ENCODE measurements around the gene EIF5.

EIF5 gene

GRCh38 chr14:103316721-103317121 is 17.3 kb upstream of the EIF5 start:
- Mint-ChIP-seq H3K4me1 (no peaks in the 10 kb centered on the region), H3K4me3 (no peak overlapping the region), H3K27me3 (peaks cover 35 to 48% of the 10 kb centered on the region in 2 donors), H3K27ac (no peak overlapping the region), H3K9me3 (no peaks in the 10 kb centered on the region), H3K36me3 (no peaks in the 10 kb centered on the region)
- ATAC-seq (replicated peaks) (no peak), DNase-seq (no peak)

GRCh38 chr14:103317251-103317650 is 16.8 kb upstream of the EIF5 start:
- ATAC-seq (replicated peaks) (no peak), DNase-seq (no peak)
- H3K4me3 Mint-ChIP-seq = no peak overlapping the region
- no peaks in the 10 kb centered on the region for H3K9me3 Mint-ChIP-seq
- H3K27me3 Mint-ChIP-seq = peaks cover 32 to 46% of the 10 kb centered on the region in 2 donors
- H3K27ac Mint-ChIP-seq = no peak overlapping the region
- no peaks in the 10 kb centered on the region for H3K36me3 Mint-ChIP-seq
- H3K4me1 Mint-ChIP-seq = no peaks in the 10 kb centered on the region

DNA sequence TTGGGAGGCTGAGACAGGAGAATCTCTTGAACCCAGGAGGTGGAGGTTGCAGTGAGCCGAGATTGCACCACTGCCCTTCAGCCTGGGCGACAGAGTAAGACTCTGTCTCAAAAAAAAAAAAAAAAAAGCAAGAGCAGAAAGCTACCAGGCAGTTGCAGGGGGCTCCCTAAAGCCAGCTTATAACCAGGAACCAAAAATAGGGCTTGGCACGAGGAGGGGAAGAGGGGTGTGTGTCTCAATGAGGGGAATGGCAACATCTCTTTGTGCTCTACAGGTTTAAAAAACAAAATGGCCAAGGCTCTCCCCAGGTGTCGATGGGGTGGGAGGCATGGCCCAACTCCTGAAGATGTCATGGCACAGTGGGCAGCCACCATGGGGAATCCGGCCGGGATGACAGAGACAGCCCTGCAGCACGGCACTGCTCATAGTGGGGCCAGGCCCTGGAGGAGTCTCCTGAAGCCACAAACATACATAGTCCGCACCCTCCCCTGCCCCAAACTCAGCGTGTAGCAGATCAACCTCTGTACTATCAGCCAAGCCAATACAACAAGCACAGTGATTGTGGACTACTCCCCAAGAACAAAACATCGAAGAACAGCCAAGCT is 16.0 kb upstream of the EIF5 start:
- DNase-seq (no peak), ATAC-seq (replicated peaks) (no peak)
- Mint-ChIP-seq H3K4me1 (no peaks in the 10 kb centered on the region), H3K36me3 (no peaks in the 10 kb centered on the region), H3K27me3 (peaks cover 32 to 43% of the 10 kb centered on the region in 2 donors), H3K4me3 (no peak overlapping the region), H3K27ac (no peak overlapping the region), H3K9me3 (no peaks in the 10 kb centered on the region)

DNA sequence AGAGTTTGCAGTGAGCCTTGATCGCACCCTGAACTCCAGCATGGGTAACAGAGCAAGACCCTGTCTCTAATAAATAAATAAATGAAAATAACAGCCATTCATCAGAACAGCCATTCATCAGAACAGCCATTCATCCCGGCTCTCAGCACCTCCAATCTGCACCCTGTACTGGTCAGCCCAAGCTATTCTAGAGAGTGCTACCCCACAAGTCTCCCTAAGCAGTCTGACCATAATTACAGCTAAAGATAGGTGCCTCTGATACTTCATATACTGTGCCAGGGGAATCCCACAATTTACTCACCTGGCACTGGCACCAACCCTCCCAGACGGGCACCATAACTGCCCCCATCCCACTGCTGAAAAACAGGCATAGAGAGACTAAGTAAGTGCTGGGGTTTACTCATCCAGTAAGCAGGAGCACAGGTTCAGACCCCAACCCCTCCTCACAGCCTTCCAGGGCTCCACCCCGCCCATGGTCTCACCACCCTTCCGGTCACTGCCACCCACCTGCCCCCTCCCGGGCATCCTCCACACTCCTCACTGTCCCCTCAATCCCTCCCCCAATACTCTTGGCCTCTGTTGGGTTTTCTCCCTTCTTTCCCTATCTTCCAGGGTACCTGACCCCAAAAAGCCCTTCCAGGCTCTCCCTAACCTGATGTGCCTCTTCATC is 15.2 kb upstream of the EIF5 start:
- no peaks in the 10 kb centered on the region for H3K9me3 Mint-ChIP-seq
- peaks cover 32 to 43% of the 10 kb centered on the region in 2 donors for H3K27me3 Mint-ChIP-seq
- H3K27ac Mint-ChIP-seq = no peak overlapping the region
- H3K4me3 Mint-ChIP-seq = no peak overlapping the region
- no peak for DNase-seq
- no peak for ATAC-seq (replicated peaks)
- no peaks in the 10 kb centered on the region for H3K4me1 Mint-ChIP-seq
- no peaks in the 10 kb centered on the region for H3K36me3 Mint-ChIP-seq

DNA sequence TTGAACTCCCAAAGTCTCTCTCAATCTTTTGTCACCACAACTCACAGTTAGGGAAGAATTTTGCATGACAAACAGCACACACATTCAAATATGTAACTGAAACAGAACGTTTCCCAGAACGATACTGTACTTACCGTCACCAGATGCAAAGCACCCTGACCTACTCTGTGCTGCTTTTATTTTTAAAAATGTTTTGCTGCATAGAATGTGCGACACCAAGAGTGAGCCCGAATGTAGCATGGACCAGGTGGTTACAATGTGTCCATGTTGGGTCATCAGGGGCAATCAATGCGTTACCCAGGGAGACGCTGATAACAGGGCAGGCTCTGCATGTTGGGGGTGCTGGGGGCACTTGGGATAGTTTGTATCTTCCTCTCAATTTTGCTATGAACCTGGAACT is 14.6 kb upstream of the EIF5 start:
- ATAC-seq (replicated peaks) = no peak
- peaks cover 32 to 43% of the 10 kb centered on the region in 2 donors for H3K27me3 Mint-ChIP-seq
- H3K27ac Mint-ChIP-seq = no peak overlapping the region
- no peak overlapping the region for H3K4me3 Mint-ChIP-seq
- H3K36me3 Mint-ChIP-seq = no peaks in the 10 kb centered on the region
- H3K9me3 Mint-ChIP-seq = no peaks in the 10 kb centered on the region
- DNase-seq = no peak
- H3K4me1 Mint-ChIP-seq = no peaks in the 10 kb centered on the region

DNA sequence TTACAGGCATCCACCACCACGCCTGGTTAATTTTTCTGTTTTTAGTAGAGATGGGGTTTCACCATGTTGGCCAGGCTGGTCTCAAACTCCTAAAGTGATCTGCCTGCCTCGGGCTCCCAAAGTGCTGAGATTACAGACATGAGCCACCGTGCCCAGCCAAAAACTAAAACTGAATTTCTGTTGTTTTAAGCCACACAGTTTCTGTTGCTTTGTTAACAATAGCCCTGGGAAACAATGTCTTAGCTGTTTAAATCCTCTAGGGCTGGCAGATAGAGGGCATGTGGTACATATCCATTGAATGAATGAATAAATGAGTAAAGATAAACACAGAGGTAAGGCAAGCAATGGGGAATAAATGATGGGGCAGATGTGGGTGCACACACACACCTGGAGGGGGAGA is 8.0 kb upstream of the EIF5 start:
- peaks cover 5 to 10% of the 10 kb centered on the region in 2 donors for H3K27me3 Mint-ChIP-seq
- no peak overlapping the region for H3K4me3 Mint-ChIP-seq

DNA sequence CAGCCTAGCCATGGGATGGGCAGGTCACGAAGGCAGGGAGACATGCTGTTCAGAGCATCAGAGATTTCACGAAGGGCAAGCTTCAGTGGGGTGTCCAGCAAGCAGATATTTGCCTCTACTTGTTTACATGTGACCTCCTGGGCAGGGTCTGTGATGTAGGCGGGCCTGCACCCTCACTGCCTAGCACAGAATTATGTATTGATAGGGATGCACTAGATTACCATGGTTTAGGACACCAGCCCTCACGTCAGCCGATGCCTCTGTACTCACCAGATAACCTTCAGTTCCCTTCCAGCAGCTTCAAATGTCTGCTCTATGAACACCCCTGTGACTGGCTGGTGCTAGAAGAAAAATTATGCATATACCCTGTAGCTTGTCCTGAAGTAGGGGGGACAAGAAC is 5.1 kb upstream of the EIF5 start:
- Mint-ChIP-seq H3K36me3 (peaks cover under 1 to 2% of the 10 kb centered on the region in 2 donors), H3K4me1 (peaks cover 12 to 16% of the 10 kb centered on the region in 2 donors), H3K4me3 (no peak overlapping the region), H3K27ac (no peak overlapping the region), H3K27me3 (peaks cover 0 to 10% of the 10 kb centered on the region in 2 donors), H3K9me3 (no peaks in the 10 kb centered on the region)
- ATAC-seq (replicated peaks) (no peak), DNase-seq (no peak)

More for the DNA sequence above, 8.0 kb upstream of the EIF5 start:
- H3K4me1 Mint-ChIP-seq = peaks cover 6% of the 10 kb centered on the region in 2 donors
- ATAC-seq (replicated peaks) (no peak), DNase-seq (no peak)
- H3K36me3 Mint-ChIP-seq = no peaks in the 10 kb centered on the region
- H3K9me3 Mint-ChIP-seq = no peaks in the 10 kb centered on the region
- H3K27ac Mint-ChIP-seq = no peak overlapping the region

- no peak for DNase-seq
- peaks cover 13 to 19% of the 10 kb centered on the region in 2 donors for H3K4me1 Mint-ChIP-seq
- no peak overlapping the region for H3K27ac Mint-ChIP-seq
- no peak for ATAC-seq (replicated peaks)
- H3K4me3 Mint-ChIP-seq = no peak overlapping the region
- peaks cover 1 to 4% of the 10 kb centered on the region in 2 donors for H3K36me3 Mint-ChIP-seq
- H3K9me3 Mint-ChIP-seq = no peaks in the 10 kb centered on the region
- peaks cover 0 to 10% of the 10 kb centered on the region in 2 donors for H3K27me3 Mint-ChIP-seq
These were observed 4.4 kb upstream of the EIF5 start for GRCh38 chr14:103329401-103330347.

DNA sequence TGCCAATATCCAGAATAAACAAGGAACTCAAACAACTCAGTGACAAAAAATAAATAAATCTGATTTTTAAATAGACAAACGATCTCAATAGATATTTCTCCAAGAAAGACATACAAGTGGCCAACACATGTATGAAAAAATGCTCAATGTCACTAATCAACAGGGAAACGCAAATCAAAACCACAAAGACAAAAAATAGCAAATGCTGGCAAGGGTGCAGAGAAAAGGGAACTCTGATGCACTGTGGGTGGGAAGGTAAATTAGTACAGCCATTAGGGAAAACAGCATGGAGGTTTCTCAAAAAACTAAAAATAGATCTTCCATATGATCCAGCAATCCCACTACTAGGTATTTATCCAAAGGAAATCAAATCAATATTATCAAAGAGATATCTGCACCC is 3.5 kb upstream of the EIF5 start:
- Mint-ChIP-seq H3K27me3 (peaks cover 0 to 10% of the 10 kb centered on the region in 2 donors), H3K4me1 (peaks cover 15 to 25% of the 10 kb centered on the region in 2 donors), H3K9me3 (no peaks in the 10 kb centered on the region), H3K27ac (peak overlapping the region; percentile 59), H3K4me3 (no peak overlapping the region), H3K36me3 (peaks cover 6 to 11% of the 10 kb centered on the region in 2 donors)
- DNase-seq = no peak
- no peak for ATAC-seq (replicated peaks)

GRCh38 chr14:103332143-103332919 is 1.7 kb upstream of the EIF5 start:
- no peak for ATAC-seq (replicated peaks)
- H3K4me3 Mint-ChIP-seq = peak overlapping the region; percentile 50 to 86
- H3K27me3 Mint-ChIP-seq = no peaks in the 10 kb centered on the region
- no peaks in the 10 kb centered on the region for H3K9me3 Mint-ChIP-seq
- peaks cover 17 to 27% of the 10 kb centered on the region in 2 donors for H3K36me3 Mint-ChIP-seq
- peaks cover 22 to 34% of the 10 kb centered on the region in 2 donors for H3K4me1 Mint-ChIP-seq
- H3K27ac Mint-ChIP-seq = peak overlapping the region; percentile 47
- DNase-seq = no peak

DNA sequence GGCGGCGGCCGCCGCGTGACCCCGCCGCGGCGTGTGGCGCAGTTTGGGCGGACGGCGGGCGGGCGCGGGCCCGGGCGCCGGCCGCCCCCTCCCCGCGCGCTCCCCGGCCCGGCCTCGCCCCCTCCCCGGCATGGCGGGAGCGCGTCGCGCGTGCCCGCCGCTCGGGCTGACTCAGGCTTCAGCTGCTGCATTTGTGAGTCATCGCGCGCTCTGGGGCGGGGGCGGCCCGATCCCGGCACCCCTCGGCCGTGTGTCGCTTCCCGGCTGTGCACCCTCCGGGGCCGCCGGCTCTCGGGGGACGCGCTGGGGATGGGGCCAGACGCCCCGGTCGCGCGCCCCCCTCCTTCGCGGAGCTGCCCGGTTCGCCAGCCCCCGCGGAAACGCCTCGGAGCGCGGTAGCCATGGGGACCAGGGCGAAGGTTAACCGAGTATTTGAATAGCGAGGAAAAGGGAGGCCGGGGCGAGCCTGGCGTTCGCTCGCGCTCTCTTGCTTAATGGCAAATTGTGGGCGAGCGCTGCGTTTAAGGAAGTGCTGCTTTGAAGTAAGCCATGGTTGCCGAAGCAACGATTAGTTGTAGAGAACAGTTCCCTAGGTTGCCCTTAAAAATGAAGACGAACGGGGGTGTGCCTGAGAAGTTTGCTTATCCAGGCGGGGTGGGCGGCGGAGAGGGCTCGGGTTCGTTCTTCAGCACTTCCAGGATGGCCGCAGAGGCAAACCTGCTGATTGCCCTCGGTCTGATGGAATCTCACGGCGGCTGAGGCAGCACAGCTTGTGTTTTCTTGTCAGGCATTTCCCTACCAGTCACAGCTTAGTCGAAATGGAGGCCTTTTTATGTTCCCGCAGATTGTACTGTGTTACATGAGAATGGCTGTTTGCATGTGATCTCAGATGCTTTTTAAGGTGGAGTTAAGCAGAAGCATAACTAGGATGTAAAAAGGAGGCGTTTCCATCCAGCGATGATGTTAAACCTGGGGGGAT is 896 bp downstream of the EIF5 start:
- peak; percentile 35 to 49 for ATAC-seq (replicated peaks)
- peaks cover 33 to 49% of the 10 kb centered on the region in 2 donors for H3K36me3 Mint-ChIP-seq

GRCh38 chr14:103336191-103336590 is 2.2 kb downstream of the EIF5 start:
- Mint-ChIP-seq H3K9me3 (no peaks in the 10 kb centered on the region), H3K27ac (peak overlapping the region; percentile 95), H3K4me3 (peak overlapping the region; percentile 48 to 96), H3K4me1 (peaks cover 28 to 46% of the 10 kb centered on the region in 2 donors), H3K27me3 (no peaks in the 10 kb centered on the region), H3K36me3 (peaks cover 39 to 55% of the 10 kb centered on the region in 2 donors)
- no peak for ATAC-seq (replicated peaks)
- no peak for DNase-seq

More for the DNA sequence above, 896 bp downstream of the EIF5 start:
- peak; percentile 60 for DNase-seq
- H3K4me1 Mint-ChIP-seq = peaks cover 29 to 46% of the 10 kb centered on the region in 2 donors
- H3K9me3 Mint-ChIP-seq = no peaks in the 10 kb centered on the region
- no peaks in the 10 kb centered on the region for H3K27me3 Mint-ChIP-seq
- H3K27ac Mint-ChIP-seq = peak overlapping the region; percentile 96
- H3K4me3 Mint-ChIP-seq = peak overlapping the region; percentile 86 to 96

- DNase-seq (no peak), ATAC-seq (replicated peaks) (no peak)
- H3K9me3 Mint-ChIP-seq = no peaks in the 10 kb centered on the region
- peak overlapping the region in 1 of 2 donors; percentile 19 for H3K4me3 Mint-ChIP-seq
- H3K27ac Mint-ChIP-seq = peak overlapping the region; percentile 86
- peaks cover 47 to 66% of the 10 kb centered on the region in 2 donors for H3K36me3 Mint-ChIP-seq
- peaks cover 24 to 49% of the 10 kb centered on the region in 2 donors for H3K4me1 Mint-ChIP-seq
- no peaks in the 10 kb centered on the region for H3K27me3 Mint-ChIP-seq
These were observed 3.8 kb downstream of the EIF5 start for GRCh38 chr14:103337794-103338193.

Data from stimulated activated naive B cell treated with anti-CD40 and anti-IgM and Interleukin-4, amounts not matched to agents 10 μg/mL and 1 μg/mL and 100 μg/mL, for 72 hours (primary cell).